Prostate gland (tissue), 2 donors: ENCODE measurements around the gene GARS1.

ENCODE experiments used
- POLR2A ChIP-seq: fragments of 450-650 bp; IDR thresholded peaks from one replicate; pipeline ENCODE4 v1.6.1; 2016; ENCODE audit warnings: antibody characterized with exemption, mild to moderate bottlenecking
- TF ChIP-seq, protein P1 (sequence below), 4 experiments: fragments of 200-600 bp in 2 of 4; fragments of 450-650 bp in 2 of 4; sonication (generic) in 2 of 4; IDR thresholded peaks; 1 replicate in 3 of 4; 2 replicates in 1 of 4; pipeline ENCODE4 v1.5.1; 2016 to 2019; ENCODE audit warnings: antibody characterized with exemption in 4 of 4, mild to moderate bottlenecking in 2 of 4, moderate library complexity in 2 of 4

DNA sequence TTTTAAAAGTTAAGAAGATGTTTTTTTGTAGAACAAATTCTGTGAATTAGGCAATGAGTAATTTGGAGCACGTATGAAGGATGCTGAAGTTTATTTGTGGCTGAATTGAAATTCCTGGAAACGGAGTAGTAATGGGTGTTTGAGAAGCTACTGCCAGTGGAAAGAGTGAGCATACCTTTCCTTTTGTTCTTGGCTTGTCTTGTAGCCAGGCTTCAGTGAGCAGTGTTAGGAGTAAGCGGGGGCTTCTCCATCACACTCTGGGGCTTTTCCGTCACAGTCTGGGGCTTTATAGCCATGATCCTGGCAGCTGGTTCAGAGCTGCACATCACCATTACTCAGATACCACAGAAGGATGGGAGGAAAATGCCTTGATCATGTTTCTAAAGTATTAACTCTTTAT is 32.3 kb downstream of the GARS1 start:
- TF ChIP-seq POLR2A = no peak
- TF ChIP-seq, protein P1, sequence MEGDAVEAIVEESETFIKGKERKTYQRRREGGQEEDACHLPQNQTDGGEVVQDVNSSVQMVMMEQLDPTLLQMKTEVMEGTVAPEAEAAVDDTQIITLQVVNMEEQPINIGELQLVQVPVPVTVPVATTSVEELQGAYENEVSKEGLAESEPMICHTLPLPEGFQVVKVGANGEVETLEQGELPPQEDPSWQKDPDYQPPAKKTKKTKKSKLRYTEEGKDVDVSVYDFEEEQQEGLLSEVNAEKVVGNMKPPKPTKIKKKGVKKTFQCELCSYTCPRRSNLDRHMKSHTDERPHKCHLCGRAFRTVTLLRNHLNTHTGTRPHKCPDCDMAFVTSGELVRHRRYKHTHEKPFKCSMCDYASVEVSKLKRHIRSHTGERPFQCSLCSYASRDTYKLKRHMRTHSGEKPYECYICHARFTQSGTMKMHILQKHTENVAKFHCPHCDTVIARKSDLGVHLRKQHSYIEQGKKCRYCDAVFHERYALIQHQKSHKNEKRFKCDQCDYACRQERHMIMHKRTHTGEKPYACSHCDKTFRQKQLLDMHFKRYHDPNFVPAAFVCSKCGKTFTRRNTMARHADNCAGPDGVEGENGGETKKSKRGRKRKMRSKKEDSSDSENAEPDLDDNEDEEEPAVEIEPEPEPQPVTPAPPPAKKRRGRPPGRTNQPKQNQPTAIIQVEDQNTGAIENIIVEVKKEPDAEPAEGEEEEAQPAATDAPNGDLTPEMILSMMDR (IDR thresholded peaks at IDR 0.05) = no peak
